Activated CD4-positive, CD25-positive, alpha-beta regulatory T cell treated with anti-CD3 and anti-CD28 coated beads, Interleukin-2, amount 50 U/mL, for 72 hours (primary cell): ENCODE data around the gene COMMD4.
"Not testable (repeated sequence)": the region's sequence is repeated elsewhere in the genome, so short reads cannot be mapped to it uniquely, and the experiment has no call there.

Source experiments
- DNase-seq: peaks from one replicate; pipeline ENCODE4 v3.0.0; 2021

The COMMD4 gene

DNA sequence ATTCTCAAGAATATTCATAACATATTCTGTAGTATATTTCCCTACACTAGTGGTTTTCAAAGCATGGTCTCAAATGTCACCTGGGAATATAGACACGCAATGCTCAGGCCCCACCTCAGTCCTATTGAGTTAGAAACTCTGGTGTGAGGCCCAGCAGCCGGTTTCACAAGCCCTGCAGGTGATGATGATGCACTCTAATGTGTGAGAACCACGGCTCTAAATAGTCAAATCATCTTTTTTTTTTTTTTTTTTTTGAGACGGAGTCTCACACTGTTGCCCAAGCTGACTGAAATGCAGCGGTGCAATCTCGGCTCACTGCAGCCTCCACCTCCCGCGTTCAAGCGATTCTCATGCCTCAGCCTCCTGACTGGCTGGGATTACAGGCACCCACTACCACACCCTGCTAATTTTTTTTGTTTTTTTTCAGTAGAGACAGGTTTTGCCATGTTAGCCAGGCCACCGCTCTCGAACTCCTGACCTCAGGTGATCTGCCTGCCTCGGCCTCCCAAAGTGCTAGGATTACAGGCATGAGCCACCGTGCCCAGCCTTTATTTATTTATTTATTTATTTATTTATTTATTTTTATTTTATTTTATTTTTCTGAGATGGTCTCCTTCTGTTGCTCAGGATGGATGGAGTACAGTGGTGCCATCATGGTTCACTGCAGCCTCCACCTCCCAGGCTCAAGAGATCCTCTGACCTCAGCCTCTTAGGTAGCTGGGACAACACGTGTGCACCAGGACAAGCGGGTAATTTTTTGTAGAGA lies 2.0 kb upstream of the COMMD4 start:
- not testable (repeated sequence) for DNase-seq

DNA sequence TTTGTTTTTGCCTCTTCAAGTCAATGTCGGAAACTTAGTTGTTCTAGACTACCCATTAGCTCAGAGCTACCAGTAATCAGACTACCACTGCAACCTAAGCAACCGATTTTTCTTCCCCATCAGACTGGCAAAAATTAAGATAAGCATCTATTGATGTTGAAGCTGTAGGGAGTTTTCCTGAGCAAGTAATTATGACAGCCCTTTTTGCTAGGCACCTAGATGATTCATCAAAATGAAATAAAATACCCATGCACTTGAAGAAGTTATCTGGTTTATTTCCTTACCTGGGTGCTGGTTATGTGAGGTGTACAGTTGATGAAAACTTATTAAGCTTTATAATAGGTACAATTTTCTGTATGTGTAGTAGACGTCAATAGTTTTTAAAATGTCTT lies 554 bp upstream of the COMMD4 start:
- no peak for DNase-seq

DNA sequence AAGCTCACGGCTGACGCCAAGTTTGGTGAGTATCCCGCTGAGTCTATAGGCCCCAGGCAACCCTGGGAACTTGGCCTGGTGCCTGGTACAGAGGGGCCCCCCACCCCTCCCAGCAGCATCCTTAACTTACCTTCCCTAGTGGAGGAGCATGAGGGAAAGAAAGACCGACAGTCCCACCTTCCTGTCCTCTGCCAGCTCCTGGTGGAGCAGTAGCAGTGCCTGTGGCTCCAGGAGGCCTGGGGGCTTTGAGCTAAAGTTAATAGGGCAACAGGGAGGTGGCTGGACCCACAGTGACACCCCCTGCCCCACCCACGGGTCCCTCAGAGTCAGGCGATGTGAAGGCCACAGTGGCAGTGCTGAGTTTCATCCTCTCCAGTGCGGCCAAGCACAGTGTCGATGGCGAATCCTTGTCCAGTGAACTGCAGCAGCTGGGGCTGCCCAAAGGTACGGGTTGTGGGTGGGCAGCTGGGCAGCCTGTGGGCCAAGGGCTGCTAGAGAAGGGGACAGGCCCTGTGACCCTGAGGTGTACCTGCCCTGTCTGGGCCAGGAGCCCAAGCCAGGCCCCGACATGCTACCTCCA lies 2.9 kb downstream of the COMMD4 start:
- no peak for DNase-seq

DNA sequence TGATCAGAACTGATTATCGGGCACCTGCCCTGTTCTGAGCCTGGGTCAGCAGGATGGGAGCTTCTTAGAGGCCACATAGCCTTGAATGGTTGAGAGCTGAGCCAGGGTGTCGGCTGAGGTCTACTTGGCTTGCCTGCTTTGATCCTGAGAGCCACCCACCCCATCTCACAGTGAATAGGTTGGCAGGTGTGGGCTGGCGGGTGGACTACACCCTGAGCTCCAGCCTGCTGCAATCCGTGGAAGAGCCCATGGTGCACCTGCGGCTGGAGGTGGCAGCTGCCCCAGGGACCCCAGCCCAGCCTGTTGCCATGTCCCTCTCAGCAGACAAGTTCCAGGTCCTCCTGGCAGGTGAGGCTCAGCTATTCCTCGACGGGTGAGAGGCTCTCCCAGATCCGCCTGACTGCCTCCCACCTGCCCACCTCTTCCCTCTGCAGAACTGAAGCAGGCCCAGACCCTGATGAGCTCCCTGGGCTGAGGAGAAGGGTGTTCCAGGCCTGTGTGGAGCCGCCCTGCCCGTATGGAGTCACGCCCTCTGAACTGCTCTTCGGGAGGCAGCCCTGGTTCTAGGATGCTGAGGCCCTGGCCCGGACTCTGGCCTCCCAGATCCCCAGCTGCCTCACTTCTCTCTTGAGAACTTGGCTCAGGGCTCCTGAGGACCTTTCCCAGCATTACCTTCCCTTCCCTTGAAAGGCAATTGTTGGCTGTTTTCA lies 3.8 kb downstream of the COMMD4 start:
- no peak for DNase-seq

DNA sequence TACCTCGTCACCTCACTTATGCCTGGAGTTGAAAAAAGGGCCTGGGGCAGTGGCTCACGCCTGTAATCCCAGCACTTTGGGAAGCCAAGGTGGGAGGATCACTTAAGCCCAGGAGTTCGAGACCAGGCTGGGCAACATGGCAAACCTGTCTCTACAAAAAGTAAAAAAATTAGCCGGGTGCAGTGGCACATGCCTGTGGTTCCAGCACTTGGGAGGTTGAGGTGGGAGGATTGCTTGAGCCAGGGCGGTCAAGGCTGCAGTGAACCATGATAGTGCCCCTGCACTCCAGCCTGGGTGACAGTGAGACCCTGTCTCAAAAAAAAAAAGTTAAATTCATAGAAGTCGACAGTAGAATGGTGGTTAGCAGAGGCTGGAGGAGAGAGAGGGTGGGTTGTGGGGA lies 6.4 kb downstream of the COMMD4 start:
- no peak for DNase-seq

DNA sequence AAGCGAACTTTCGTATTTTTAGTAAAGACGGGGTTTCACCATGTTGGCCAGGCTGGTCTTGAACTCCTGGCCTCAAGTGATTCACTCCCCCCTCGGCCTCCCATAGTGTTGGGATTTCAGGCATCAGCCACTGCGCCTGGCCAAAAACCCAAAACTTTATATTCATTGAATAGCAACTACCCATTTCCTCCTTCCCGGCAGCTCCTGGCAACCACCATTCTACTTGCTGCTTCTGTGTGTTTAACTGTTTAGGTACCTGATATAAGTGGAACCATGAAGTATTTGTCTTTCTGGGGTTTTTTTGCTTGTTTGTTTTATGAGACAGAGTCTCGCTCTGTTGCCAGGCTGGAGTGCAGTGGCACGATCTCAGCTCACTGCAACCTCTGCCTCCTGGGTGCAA lies 8.1 kb downstream of the COMMD4 start:
- DNase-seq: peak; percentile 17

DNA sequence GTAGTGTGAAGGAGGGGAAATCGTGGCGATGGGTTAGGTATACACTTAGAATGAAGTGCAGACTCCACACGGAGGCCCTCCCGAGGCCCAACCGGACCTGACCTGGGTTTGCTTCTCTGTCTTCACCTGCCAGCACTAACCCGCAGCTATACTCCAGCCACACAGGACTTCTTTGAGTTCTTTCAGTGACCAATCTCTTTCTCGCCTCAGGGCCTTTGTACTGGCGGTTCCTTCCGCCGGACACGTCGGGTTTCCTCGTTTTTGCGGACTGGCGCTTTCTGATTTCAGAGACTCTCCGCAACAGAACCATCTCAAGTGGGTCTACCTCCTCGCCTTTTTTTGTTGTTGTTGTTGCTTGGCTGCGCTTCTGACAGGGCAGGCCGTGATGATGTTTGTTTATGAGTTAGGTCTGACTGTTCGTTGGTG lies 10.9 kb downstream of the COMMD4 start, which contains the start of gene NEIL1:
NEIL1 (plus strand) TSS at position 244 of the 426 bp plus-strand sequence. CDS start 1,867 bp downstream, outside the sequence.
- no peak for DNase-seq

DNA sequence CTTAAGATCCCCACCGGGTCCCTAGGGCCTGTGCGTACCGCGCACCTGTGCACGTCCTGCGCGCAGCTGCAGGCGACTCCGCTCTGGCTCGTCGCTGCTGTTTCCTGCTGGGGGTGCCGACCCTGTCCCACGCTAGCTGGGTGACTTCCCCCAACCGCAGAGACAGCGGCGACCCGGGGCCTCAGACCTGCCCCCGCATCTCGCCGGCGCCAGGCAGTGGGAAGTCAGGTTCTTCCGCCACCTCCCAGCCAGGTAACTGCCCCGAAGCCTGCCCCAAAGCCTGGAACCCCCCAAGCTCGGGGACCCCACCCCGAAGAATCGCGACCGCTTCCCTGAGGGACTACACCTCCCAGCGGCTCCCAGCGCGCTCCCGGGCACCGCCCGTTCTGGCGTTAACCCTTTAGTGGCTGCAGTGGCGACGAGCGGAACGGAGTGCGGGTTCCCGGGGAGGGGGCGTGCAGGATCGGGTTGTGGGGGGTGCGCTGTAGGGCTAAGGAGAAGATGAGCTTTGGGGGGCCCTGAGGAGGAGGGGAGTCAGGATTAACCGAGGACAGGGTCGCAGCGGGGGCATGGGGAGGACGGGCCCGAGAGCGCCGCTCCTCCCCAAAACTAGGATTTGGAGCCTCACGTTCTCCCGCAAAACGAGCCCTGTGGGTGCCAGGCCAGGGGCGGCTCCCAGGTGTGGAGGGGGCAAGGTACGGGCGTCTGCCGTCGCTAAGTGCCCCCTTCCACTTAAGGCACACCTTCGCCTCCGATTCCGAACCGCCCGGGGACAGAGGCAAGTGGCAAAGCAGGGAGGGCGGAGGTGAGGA lies 11.6 kb downstream of the COMMD4 start:
- DNase-seq: peak; percentile 51

DNA sequence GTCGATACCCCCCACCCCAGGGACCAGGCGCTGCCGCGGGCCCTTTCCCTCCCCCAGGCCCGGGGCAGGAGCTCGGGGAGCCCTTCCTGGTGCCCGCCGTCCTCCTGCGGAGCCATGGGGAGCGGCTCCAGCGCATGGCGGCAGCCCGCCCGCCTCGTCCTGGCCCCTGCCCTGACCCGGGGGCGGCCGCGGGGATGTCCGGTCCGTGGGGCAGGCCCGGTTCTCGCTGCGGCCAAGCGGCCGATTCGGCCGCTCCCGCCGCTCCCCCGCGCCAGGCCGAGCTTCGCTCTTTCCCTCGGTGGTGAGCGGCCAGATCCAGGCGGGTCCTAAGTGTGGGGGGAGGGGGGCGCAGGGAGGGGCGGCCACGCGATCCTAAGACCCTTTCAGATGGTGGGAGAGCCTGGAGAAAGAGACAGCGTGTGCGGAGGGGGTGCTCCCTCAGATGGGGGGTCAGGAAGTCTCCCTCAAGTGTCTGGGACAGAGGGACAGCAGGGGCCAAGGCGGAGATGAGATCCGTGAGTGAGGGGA lies 12.2 kb downstream of the COMMD4 start:
- DNase-seq: no peak

DNA sequence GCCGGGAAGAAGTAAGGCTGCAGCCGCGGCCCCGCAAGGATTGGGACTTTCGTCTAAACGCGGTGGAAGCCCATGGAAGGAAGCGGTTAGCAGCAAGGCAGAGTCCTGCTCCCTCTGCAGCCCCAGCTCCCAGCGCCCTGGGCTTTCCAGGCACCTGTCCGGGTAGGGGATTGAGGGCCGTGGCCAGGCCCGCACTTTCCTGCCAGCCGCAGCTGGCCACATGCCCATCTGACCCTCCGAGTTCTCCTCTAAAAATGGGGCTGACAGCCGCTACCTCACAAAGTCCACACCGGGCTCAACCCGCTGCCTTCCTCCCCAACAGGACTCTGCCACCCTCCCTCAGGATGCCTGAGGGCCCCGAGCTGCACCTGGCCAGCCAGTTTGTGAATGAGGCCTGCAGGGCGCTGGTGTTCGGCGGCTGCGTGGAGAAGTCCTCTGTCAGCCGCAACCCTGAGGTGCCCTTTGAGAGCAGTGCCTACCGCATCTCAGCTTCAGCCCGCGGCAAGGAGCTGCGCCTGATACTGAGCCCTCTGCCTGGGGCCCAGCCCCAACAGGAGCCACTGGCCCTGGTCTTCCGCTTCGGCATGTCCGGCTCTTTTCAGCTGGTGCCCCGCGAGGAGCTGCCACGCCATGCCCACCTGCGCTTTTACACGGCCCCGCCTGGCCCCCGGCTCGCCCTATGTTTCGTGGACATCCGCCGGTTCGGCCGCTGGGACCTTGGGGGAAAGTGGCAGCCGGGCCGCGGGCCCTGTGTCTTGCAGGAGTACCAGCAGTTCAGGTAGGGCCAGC lies 12.9 kb downstream of the COMMD4 start:
- DNase-seq: peak; percentile 30

DNA sequence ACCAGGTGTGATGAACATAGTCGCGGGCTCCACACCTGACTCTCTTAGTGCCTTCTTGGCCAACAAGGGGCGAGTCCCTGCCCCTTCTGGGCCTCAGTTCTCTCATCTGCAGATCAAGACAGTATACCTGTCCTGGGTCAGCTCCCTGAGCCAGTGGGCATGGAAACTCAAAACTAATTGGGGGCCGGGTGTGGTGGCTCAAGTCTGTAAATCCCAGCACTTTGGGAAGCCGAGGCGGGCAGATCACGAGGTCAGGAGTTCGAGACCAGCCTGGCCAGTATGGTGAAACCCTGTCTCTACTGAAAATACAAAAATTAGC lies 13.4 kb downstream of the COMMD4 start:
- DNase-seq: not testable (repeated sequence)

DNA sequence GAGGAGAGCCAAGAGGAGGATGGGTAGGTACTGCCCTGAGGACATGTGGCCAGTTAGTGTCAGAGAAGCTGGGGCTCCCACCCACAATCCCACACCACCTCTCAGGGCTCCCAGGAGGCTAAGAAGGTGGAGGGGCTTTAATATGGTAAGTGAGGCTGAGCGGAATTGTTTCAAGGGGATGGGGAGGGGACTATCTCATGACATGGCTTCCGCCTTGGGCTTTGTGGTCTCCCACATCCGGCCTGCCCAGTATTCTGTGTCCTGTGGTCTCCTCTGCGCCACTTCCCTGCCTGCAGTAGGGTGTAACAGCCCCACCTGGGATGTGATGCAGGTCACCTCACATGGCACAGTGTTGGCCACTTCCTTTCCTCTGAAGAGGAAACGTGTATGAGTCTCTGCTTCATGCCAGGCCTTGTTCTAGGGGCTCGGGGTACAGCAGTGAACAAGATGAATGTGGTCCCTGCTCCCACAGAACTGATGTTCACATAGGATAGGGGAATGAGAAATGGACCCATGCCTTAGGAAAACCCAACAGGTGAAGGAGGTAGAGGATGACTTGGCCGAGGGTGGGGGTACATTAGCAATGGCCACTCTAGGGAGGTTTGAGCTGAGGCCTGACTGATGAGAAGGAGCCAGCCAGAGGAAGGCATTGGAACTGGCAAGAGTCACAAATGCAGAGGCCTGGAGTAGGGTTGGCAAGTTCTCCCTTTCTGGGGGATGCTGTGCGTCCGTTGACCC lies 14.2 kb downstream of the COMMD4 start:
- DNase-seq: peak; percentile 79

DNA sequence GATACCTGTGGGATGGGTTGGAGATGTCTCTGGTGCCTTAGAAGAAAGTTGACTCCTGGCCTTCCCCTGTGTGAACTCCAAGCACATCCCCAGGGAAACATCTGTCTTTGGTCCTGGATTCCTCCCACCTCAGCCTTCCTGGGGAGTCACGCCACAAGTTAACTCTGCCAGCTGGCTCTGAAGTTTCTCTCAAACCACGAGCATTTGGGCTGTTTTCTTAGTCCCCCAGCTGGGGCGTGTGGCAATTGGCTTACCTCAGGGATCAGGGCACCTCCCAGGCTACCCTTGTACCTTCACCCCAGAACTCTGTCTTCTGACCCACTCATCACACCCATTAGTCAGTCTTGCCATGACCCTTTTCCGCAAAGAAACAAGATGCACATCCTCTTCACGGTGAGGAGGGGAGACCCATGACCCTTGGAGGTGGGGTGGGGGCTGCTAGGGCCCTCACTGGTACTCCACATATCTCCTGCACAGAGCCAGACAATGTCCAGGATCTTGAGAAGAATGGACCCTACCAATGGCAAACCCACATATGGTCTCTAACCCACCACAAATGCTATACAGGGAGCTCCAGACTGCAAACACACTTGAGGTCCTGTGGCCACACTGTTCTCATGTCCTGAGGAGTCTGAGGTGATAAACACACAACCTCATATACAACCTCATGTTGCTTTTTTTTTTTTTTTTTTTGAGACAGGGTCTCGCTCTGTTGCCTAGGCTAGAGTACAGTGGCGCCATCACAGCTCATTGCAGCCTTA lies 14.9 kb downstream of the COMMD4 start:
- no peak for DNase-seq

DNA sequence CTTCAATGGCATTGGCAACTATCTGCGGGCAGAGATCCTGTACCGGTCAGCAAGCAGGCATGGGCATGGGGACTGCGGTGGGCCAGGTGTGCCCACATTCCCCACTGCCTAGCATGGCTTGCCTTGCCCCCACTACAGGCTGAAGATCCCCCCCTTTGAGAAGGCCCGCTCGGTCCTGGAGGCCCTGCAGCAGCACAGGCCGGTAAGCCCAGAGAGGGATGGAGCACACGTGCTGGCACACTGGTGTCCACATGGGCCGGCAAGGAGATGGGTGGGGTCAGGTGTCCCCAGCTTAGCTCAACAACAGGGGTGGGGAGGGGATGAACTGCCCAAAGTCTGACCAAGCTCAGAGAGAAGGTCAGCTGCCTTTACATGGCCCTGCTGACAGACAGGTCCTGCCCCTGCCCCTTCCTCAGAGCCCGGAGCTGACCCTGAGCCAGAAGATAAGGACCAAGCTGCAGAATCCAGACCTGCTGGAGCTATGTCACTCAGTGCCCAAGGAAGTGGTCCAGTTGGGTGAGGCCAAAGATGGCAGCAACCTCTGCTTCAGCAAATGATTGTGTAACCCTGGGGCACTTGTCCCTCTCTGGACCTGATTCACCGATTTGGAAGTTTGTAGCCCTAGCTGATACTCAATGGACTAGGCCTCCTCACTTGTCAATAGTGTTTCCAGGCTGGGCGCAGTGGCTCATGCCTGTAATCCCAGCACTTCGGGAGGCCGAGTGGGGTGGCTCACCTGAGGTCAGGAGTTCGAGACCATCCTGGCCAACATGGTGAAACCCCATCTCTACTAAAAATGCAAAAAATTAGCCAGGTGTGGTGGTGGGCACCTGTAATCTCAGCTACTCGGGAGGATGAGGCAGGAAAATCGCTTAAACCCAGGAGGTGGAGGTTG lies 16.6 kb downstream of the COMMD4 start:
- no peak for DNase-seq

DNA sequence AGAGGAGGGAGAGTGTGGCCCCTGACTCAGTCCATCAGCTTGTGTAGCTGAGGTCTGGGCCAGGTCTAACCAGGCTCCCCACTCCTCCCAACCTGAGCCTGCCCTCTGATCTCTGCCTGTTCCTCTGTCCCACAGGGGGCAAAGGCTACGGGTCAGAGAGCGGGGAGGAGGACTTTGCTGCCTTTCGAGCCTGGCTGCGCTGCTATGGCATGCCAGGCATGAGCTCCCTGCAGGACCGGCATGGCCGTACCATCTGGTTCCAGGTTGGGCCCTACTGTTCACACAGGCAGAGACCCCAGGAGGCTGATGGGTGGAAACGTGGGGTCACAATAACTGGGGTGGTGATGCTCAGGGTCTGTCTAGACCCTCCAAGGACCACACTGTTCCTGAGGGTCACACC lies 17.7 kb downstream of the COMMD4 start:
- no peak for DNase-seq

DNA sequence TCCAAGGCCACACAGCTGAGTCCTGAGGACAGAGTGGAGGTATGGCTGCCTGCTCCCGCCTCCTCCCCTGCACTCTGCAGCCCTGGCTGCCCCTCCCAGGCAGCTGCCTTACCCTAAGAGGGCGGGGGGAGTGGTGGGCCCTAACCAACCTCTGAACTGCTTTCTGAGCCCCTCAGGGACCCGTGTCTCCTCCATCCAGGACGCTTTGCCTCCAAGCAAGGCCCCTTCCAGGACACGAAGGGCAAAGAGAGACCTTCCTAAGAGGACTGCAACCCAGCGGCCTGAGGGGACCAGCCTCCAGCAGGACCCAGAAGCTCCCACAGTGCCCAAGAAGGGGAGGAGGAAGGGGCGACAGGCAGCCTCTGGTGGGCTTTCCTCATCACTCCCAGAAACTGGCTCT lies 18.6 kb downstream of the COMMD4 start:
- DNase-seq: no peak

DNA sequence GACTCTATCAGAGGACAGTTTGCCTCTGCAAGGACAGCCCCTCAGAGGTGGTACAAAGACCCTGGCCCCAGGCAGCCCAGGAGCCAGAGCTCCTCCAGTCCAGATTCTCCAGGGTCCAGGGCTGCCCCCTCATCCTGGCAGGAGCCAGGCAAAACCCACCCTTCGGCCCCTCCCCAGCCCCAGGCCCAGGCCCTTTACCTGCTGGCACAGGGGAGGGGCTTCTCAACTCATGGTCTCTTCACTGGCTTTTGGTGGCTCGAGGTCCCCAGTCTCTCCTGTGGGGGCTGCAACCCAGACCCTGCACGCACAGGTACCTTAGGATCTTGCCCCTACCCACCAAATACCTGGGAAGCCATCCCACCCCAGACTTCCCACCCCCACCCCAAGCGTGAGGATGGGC lies 19.5 kb downstream of the COMMD4 start:
- DNase-seq: no peak

DNA sequence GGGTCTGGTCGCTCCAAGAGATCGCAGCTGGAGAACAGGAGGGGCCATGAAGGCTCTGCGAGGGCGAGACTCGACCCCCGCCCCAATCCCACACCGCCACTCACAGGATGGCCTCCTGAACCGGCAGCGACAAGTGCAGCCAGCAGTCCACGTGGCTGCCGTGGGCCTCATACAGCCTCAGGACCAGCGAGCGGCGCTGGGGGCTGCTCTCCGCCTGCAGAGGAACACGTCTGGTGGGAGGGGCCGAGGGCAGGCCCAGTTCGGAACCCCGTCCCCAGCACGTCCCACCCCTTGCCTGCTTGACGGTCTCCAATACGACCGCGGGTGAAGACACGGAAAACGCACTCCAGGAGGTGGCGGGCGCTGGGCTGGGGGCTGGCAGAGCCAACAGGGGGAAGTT lies 20.1 kb downstream of the COMMD4 start:
- DNase-seq: no peak

DNA sequence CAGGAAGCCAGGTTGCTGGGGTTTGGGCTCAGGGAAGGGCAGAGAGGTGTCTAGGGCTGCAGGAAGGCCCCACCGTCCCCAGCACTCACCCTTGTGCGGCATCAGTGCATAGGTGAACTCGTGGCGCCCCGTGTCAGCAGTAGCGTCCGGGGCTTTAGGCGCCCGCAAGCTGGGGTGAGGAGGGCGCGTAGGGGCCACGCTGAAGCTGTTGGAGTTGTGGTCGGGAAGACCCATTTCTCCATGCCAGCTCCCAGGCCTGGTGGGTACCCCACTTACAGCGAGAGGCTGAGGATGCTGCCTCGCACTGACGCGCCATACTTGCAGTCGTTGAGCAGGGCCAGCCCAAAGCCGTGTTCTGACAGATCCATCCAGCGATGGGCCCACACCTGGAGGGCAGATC lies 20.7 kb downstream of the COMMD4 start:
- no peak for DNase-seq
